Neural cell (in vitro differentiated cells): ENCODE measurements around the gene SUMO1.

Source experiments
- CTCF ChIP-seq: fragments of 450-650 bp; IDR thresholded peaks from 2 replicates; pipeline ENCODE4 v1.5.1; 2014; ENCODE audit warnings: antibody characterized with exemption, mild to moderate bottlenecking, moderate library complexity; ENCODE audit not compliant: poor library complexity, severe bottlenecking
- EP300 ChIP-seq: fragments of 450-650 bp; conservative IDR thresholded peaks from 2 replicates; pipeline ENCODE4 v1.6.1; 2014; ENCODE audit warnings: antibody characterized with exemption, mild to moderate bottlenecking, moderate library complexity; ENCODE audit not compliant: poor library complexity, severe bottlenecking
- EZH2 ChIP-seq: fragments of 200-600, 300-800 bp; shearing (Covaris generic), sonication (generic); IDR thresholded peaks from 2 replicates; pipeline ENCODE4 v1.6.1; 2014; ENCODE audit warnings: antibody characterized with exemption, low read length, borderline replicate concordance, mild to moderate bottlenecking; ENCODE audit not compliant: insufficient read depth, poor library complexity, severe bottlenecking
- MXI1 ChIP-seq: fragments of 450-650 bp; conservative IDR thresholded peaks from 2 replicates; pipeline ENCODE4 v1.6.1; 2014; ENCODE audit warnings: antibody characterized with exemption, mild to moderate bottlenecking; ENCODE audit not compliant: poor library complexity, severe bottlenecking
- POLR2AphosphoS5 ChIP-seq: IDR thresholded peaks from 2 replicates; pipeline ENCODE4 v1.6.1; 2012
- RAD21 ChIP-seq: fragments of 450-650 bp; conservative IDR thresholded peaks from 2 replicates; pipeline ENCODE4 v1.6.1; 2014; ENCODE audit warnings: antibody characterized with exemption, mild to moderate bottlenecking, moderate library complexity
- REST ChIP-seq: IDR thresholded peaks from 2 replicates; pipeline ENCODE4 v1.6.1; 2012; ENCODE audit warnings: borderline replicate concordance
- SMC3 ChIP-seq: fragments of 450-650 bp; conservative IDR thresholded peaks from 2 replicates; pipeline ENCODE4 v1.6.1; 2014; ENCODE audit warnings: antibody characterized with exemption, mild to moderate bottlenecking, moderate library complexity; ENCODE audit not compliant: poor library complexity
- TAF1 ChIP-seq: IDR thresholded peaks from 2 replicates; pipeline ENCODE4 v1.6.1; 2012; ENCODE audit warnings: low read depth

- TF ChIP-seq POLR2AphosphoS5 (no peak), CTCF (no peak), EZH2 (no peak), TAF1 (peak; percentile 8), REST (peak; percentile 40), EP300 (no peak), RAD21 (no peak), MXI1 (no peak), SMC3 (no peak)
Measured at GRCh38 chr2:202237787-202238233, 587 bp downstream of the SUMO1 start.
